Upper lobe of left lung (tissue), 6 donors: ENCODE data around the gene MLKL. TPM values are rescaled to one million over a fixed set of nuclear protein-coding genes. Genes with fewer than 3 reads are reported as not detected.

ENCODE experiments used
- ATAC-seq, 2 donors: fragments of 200-7000 bp; cut with Tn5 transposase; one replicate each; pipeline ENCODE4 v1.9.1; 2022; ENCODE audit warnings: mild to moderate bottlenecking in 2 of 2, moderate library complexity in 2 of 2; ENCODE audit not compliant: low FRiP score in 2 of 2
- DNase-seq, 2 donors: peaks; one replicate each; pipeline ENCODE4 v3.0.0-alpha.2; 2019 to 2020
- H3K27ac ChIP-seq, 4 donors: fragments of 200-600 bp; sonication (generic); one replicate each; pipeline ENCODE4 v1.5.1; 2016 to 2019
- H3K27me3 ChIP-seq, 4 donors: fragments of 200-600 bp; sonication (generic); one replicate each; pipeline ENCODE4 v1.5.1; 2017 to 2019
- H3K36me3 ChIP-seq, 4 donors: fragments of 200-600 bp; sonication (generic); one replicate each; pipeline ENCODE4 v1.5.1; 2016 to 2019
- H3K4me1 ChIP-seq, 4 donors: fragments of 200-600 bp; sonication (generic); one replicate each; pipeline ENCODE4 v1.5.1; 2018 to 2019
- H3K4me3 ChIP-seq, 4 donors: fragments of 200-600 bp; sonication (generic); one replicate each; pipeline ENCODE4 v1.5.1; 2017 to 2019; ENCODE audit warnings: mild to moderate bottlenecking in 2 of 4, moderate library complexity in 1 of 4
- H3K9me3 ChIP-seq, 4 donors: fragments of 200-600 bp; sonication (generic); one replicate each; pipeline ENCODE4 v1.5.1; 2018 to 2019
- CTCF ChIP-seq, 6 experiments: fragments of 450-650 bp in 4 of 6; fragments of 200-600 bp in 2 of 6; sonication (generic) in 2 of 6; IDR thresholded peaks; one replicate each; pipeline ENCODE4 v1.5.1; 2016 to 2019; ENCODE audit warnings: antibody characterized with exemption in 6 of 6
- EP300 ChIP-seq, 4 donors: sonication (generic); formaldehyde crosslinking; IDR thresholded peaks; one replicate each; pipeline ENCODE4 v1.5.1; 2017; ENCODE audit warnings: antibody characterized with exemption in 4 of 4, control low read depth in 2 of 4
- POLR2A ChIP-seq, 4 donors: fragments of 450-650 bp; IDR thresholded peaks; one replicate each; pipeline ENCODE4 v1.5.1; 2016 to 2017; ENCODE audit warnings: antibody characterized with exemption in 4 of 4, mild to moderate bottlenecking in 2 of 4
- POLR2AphosphoS5 ChIP-seq, 2 donors: sonication (generic); formaldehyde crosslinking; IDR thresholded peaks; one replicate each; pipeline ENCODE4 v1.5.1; 2017; ENCODE audit warnings: antibody characterized with exemption in 2 of 2
- WGBS, 2 donors: methylation state at CpG; one replicate each; pipeline ENCODE4 v1.1.5; 2017 to 2018; 5-methylcytosine and 5-hydroxymethylcytosine counted together
- total RNA-seq, 6 donors: library from RNA; depleted of rRNA in 4 of 6; stranded (reverse); fragments of >200 nt in 4 of 6; gene quantifications; one replicate each; pipeline versions ENCODE4 v1.1.0 to v1.2.1, GENCODE V29; 2016 to 2021
- donor health status: DM: no; HTN: no; CAD: no; lungs with moderate emphysema.
- donor health status: DM: no; HTN: yes; CAD: no; lungs with severe emphysema.

Gene MLKL
- total RNA-seq, 6 donors from 2014 or later: 15.0 to 81.7 (median 31.6) TPM

- no peaks in the 10 kb centered on the region for H3K27me3 ChIP-seq
- ATAC-seq (no peak), DNase-seq (peak in 1 of 2 donors; percentile 7)
- H3K27ac ChIP-seq: no peak overlapping the region
- TF ChIP-seq POLR2AphosphoS5 (IDR thresholded peaks at IDR 0.05) (no peak), POLR2A (IDR thresholded peaks at IDR 0.05) (no peak), EP300 (IDR thresholded peaks at IDR 0.05) (no peak), CTCF (IDR thresholded peaks at IDR 0.05) (no peak)
- H3K9me3 ChIP-seq: no peaks in the 10 kb centered on the region
- 79 to 82% methylated on average over 6 of the region's 6 CpGs for WGBS, 2 donors
- peaks cover 36 to 100% (median 83%) of the 10 kb centered on the region in 4 donors for H3K36me3 ChIP-seq
- H3K4me3 ChIP-seq: no peak overlapping the region
- peaks cover 0 to 9% (median 0%) of the 10 kb centered on the region in 4 donors for H3K4me1 ChIP-seq
These were observed 73.0 kb downstream of the MLKL start for GRCh38 chr16:74627506-74628220.

GRCh38 chr16:74626741-74627416 lies 73.8 kb downstream of the MLKL start:
- WGBS, 2 donors: no CpG with 5 or more reads among the region's 1 CpG
- DNase-seq (no peak), ATAC-seq (peak in 1 of 2 donors; percentile 18)
- no peak overlapping the region for H3K4me3 ChIP-seq
- H3K27ac ChIP-seq: no peak overlapping the region
- peaks cover 0 to 4% (median 0%) of the 10 kb centered on the region in 4 donors for H3K4me1 ChIP-seq
- TF ChIP-seq EP300 (IDR thresholded peaks at IDR 0.05) (no peak), POLR2A (IDR thresholded peaks at IDR 0.05) (no peak), POLR2AphosphoS5 (IDR thresholded peaks at IDR 0.05) (no peak), CTCF (IDR thresholded peaks at IDR 0.05) (no peak)
- no peaks in the 10 kb centered on the region for H3K27me3 ChIP-seq
- peaks cover 30 to 100% (median 83%) of the 10 kb centered on the region in 4 donors for H3K36me3 ChIP-seq
- H3K9me3 ChIP-seq: no peaks in the 10 kb centered on the region

GRCh38 chr16:74625500-74626350 lies 74.9 kb downstream of the MLKL start:
- DNase-seq (peak in 1 of 2 donors; percentile 2), ATAC-seq (no peak)
- H3K36me3 ChIP-seq: peaks cover 27 to 97% (median 76%) of the 10 kb centered on the region in 4 donors
- 89 to 93% methylated on average over 12 to 14 of the region's 14 CpGs for WGBS, 2 donors
- no peaks in the 10 kb centered on the region for H3K4me1 ChIP-seq
- H3K9me3 ChIP-seq: no peaks in the 10 kb centered on the region
- TF ChIP-seq EP300 (IDR thresholded peaks at IDR 0.05): no peak
- TF ChIP-seq POLR2A (IDR thresholded peaks at IDR 0.05): no peak
- no peak for TF ChIP-seq CTCF (IDR thresholded peaks at IDR 0.05)
- no peak for TF ChIP-seq POLR2AphosphoS5 (IDR thresholded peaks at IDR 0.05)
- no peak overlapping the region for H3K27ac ChIP-seq
- H3K27me3 ChIP-seq: no peaks in the 10 kb centered on the region
- no peak overlapping the region for H3K4me3 ChIP-seq

GRCh38 chr16:74623839-74624235 lies 76.8 kb downstream of the MLKL start:
- no peak for ATAC-seq
- DNase-seq: peak in 1 of 2 donors; percentile 12

More at GRCh38 chr16:74623839-74624235, 76.8 kb downstream of the MLKL start:
- WGBS, 2 donors: 91 to 100% methylated on average over 2 to 6 of the region's 6 CpGs
- no peak for TF ChIP-seq POLR2AphosphoS5 (IDR thresholded peaks at IDR 0.05)
- no peaks in the 10 kb centered on the region for H3K27me3 ChIP-seq
- no peak overlapping the region for H3K4me3 ChIP-seq
- H3K4me1 ChIP-seq: no peaks in the 10 kb centered on the region
- peaks cover 22 to 81% (median 63%) of the 10 kb centered on the region in 4 donors for H3K36me3 ChIP-seq
- no peaks in the 10 kb centered on the region for H3K9me3 ChIP-seq
- H3K27ac ChIP-seq: no peak overlapping the region
